Measurements from ENCODE around the gene LARP4.

DNA sequence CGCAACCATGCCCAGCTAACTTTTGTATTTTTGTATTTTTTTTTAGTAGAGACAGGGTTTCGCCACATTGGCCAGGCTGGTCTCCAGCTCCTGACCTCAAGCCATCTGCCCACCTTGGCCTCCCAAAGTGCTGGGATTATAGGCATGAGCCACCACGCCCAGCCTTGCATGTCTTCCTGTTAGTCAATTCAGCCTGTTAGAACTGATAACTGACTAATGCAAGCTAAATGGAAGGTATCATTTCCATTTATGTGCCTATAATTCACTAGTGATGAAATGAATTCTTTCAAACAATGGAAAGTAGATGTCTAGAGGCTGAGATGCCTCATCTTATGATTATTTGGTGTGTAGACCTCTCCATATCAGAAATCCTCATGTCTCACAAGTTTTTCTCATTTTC is 66.8 kb downstream of the LARP4 start:
- TF ChIP-seq, protein P1, sequence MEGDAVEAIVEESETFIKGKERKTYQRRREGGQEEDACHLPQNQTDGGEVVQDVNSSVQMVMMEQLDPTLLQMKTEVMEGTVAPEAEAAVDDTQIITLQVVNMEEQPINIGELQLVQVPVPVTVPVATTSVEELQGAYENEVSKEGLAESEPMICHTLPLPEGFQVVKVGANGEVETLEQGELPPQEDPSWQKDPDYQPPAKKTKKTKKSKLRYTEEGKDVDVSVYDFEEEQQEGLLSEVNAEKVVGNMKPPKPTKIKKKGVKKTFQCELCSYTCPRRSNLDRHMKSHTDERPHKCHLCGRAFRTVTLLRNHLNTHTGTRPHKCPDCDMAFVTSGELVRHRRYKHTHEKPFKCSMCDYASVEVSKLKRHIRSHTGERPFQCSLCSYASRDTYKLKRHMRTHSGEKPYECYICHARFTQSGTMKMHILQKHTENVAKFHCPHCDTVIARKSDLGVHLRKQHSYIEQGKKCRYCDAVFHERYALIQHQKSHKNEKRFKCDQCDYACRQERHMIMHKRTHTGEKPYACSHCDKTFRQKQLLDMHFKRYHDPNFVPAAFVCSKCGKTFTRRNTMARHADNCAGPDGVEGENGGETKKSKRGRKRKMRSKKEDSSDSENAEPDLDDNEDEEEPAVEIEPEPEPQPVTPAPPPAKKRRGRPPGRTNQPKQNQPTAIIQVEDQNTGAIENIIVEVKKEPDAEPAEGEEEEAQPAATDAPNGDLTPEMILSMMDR (IDR thresholded peaks at IDR 0.05; ENCODE audit: insufficient read depth, low read length, poor library complexity, severe bottlenecking), result no peak
- no peak for TF ChIP-seq EZH2phosphoT487 (conservative IDR thresholded peaks at IDR 0.05; ENCODE audit: low read length)

Data from SU-DHL-6 (cell line).